Activated CD4-positive, alpha-beta T cell treated with anti-CD3 and anti-CD28 coated beads, Interleukin-2, amount 50 U/mL, for 48 hours (primary cell): ENCODE measurements around the gene TGFBI.
A peak's percentile ranks its signal among the peaks of the same experiment; 100 is the strongest.

ENCODE experiments used
- DNase-seq, 2 experiments: peaks; one replicate each; pipeline ENCODE4 v3.0.0-alpha.2; 2020

Gene TGFBI

DNA sequence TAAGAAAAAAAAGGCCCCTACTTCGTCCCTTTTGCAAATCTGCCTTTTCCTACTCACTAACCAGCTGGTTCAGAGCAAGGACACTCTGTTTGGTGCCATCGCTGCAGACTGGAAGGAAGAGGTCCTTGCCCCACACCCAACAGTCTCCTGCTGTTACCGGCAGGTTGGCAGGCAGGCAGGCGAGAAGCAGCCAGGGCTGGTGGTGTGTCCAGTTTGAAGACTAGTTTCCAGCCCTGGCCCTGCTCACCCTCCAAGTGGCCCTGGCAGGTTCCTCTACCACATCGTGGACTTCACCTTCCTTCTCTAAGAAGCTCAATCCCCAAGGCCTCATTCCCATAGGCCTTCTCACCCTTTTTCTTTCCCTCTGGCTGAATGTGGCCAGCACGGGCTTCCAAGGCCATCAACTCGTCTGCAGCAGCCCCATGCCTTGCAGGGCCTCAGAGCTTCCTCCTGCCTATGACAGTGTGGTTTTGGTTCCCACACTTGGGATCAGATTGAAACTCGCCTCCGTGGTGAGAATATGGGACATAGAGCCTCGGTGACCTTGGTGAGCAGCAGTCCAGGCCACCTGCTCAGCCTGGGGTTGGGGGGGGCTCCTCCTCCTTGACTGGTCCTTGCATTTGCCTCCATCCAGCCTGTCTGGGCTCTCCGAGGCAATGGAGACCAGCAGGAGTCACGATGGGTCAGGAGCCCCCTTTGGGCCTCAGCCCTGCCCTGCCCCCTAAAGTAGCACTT, 22.9 kb downstream of the TGFBI start:
- no peak for DNase-seq

- no peak for DNase-seq
Measured at GRCh38 chr5:136052692-136053335, 24.0 kb downstream of the TGFBI start.

DNA sequence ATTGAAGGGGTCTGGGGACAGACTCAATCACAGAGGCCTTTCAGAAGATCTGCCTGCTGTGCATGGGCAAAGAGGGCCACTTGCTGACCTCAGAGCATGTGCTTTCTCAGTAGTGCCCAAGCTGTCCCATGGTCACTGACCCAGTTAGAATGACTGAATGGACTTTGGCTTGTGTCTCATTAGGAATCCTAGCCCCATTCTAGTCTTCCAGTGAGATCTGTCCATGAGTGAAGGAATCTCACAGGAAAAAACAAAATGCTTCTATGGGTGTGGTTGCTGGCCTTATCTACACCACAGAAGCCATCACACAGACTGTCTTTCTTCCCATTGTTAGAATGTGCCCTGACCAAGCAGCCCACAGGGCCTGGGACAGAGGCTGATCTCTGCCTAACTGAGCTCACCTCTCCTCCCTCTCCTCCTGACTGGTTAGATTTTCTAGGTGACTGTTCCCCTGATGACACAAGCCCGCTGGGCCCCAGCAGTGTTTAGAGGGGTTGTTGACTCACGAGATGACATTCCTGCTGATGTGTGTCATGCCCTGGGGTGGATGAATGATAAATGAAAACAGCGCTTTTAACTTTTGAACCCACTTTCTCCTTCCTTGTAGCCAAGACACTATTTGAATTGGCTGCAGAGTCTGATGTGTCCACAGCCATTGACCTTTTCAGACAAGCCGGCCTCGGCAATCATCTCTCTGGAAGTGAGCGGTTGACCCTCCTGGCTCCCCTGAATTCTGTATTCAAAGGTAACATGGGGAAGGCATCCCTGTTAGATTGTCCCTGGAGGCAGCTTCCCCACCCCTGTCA, 24.8 kb downstream of the TGFBI start:
- no peak for DNase-seq

DNA sequence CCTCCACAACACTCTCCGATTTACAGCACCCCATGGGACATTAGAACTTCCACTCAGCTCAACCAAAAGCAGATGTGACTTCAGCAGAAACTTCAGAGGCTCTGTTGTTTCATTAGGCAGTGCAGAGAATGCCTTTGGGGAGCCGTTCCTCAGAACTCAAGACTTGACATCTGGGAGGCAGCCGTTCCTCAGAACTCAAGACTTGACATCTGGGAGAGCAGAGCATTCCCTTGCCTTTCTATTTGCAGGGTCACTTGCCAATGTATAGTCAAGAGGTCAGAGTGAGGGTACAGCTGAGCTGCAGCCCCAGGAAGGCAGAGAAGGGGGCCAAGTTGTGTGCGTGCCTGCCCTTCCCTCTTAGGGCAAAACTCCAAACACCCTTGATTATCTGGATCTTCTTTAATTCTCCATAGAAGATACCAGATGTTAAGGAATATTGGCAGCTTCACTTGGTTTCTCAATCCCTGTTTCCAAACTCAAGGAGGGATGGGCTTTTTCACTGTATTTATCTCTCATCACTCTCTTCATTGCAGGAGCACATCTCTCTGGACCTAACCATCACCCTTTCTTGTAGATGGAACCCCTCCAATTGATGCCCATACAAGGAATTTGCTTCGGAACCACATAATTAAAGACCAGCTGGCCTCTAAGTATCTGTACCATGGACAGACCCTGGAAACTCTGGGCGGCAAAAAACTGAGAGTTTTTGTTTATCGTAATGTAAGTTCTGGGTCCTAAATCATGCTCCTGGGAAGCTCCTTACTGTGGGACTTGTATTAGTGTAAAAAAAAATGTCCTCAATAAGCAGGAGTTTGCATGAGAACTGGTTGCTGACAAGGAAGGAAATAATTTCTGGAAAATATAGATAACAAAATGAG, 25.6 kb downstream of the TGFBI start:
- DNase-seq, result no peak

DNA sequence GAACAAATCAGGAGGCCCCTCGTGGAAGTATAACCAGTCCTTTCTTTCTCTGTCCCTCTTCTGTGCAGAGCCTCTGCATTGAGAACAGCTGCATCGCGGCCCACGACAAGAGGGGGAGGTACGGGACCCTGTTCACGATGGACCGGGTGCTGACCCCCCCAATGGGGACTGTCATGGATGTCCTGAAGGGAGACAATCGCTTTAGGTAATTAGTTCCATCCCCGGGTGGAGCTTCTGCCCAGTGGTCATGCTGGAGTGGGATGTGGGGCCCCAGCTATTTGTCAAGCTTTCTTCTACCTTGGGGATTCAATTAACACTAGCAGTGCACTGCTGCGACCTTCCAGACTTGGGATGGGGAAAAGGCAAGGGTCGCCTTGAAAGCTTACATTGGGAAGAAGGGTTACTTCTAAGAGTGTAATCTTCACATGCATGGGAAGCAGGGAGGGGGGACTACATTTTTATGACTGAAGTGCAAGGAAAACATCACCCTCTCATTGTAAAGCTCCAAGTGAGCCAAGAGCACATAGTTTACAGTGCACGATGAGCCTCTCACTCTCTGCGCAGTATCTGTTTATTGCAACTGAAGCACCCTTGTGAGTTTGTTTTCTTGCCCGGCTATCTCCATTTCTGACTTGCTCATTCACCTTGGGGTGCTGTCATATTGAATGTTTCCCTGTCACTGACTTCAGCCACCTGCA, 27.0 kb downstream of the TGFBI start:
- no peak for DNase-seq

GRCh38 chr5:136056336-136056735, 27.5 kb downstream of the TGFBI start:
- no peak for DNase-seq

GRCh38 chr5:136056771-136057335, 28.1 kb downstream of the TGFBI start:
- DNase-seq, result no peak

DNA sequence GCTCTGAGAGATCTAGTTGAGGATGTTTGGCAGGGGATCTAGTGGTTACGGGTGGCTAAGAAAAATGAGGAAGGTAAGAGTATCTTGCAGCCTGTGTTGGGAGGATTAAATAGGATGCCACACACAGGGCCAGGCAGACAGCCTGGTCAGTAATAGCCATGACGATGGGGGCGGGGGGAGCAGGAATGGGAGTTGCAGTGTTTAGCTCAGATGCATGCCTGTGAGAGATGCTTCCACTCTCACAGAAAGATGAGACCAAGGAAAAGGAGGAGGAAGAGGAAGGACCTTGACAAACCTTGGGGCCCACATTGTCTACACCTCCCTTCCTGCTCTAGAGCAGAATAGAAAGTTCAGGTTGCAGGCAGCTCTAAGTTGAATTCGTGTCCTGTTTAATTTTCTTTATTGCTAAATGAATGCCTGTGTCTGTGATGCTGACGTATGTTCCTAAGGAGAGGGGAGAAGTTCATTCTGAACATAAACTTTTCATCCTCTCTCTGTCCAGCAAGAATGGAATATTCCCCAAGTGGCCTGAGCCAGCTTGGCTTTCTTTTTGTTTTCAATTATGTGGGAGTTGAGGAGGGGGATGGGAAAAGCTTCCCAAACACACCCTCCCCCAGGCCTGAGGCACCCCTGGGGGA, 28.7 kb downstream of the TGFBI start:
- no peak for DNase-seq

- DNase-seq, result no peak
Measured at GRCh38 chr5:136058039-136058971, 29.5 kb downstream of the TGFBI start.

DNA sequence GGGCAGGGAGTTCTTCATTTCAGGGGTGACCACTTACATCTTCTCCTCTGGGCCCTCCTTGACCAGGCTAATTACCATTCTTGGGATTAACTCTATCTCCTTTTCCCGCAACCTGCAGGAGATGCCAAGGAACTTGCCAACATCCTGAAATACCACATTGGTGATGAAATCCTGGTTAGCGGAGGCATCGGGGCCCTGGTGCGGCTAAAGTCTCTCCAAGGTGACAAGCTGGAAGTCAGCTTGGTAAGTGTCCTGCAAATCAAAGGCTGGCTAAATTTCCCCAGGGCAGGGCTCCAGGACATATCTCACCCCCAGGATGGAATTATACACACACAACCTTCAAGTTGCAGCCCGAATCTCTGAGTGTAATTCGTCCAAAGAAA, 30.2 kb downstream of the TGFBI start:
- no peak for DNase-seq

- no peak for DNase-seq
Measured at GRCh38 chr5:136060963-136061362, 32.2 kb downstream of the TGFBI start.

DNA sequence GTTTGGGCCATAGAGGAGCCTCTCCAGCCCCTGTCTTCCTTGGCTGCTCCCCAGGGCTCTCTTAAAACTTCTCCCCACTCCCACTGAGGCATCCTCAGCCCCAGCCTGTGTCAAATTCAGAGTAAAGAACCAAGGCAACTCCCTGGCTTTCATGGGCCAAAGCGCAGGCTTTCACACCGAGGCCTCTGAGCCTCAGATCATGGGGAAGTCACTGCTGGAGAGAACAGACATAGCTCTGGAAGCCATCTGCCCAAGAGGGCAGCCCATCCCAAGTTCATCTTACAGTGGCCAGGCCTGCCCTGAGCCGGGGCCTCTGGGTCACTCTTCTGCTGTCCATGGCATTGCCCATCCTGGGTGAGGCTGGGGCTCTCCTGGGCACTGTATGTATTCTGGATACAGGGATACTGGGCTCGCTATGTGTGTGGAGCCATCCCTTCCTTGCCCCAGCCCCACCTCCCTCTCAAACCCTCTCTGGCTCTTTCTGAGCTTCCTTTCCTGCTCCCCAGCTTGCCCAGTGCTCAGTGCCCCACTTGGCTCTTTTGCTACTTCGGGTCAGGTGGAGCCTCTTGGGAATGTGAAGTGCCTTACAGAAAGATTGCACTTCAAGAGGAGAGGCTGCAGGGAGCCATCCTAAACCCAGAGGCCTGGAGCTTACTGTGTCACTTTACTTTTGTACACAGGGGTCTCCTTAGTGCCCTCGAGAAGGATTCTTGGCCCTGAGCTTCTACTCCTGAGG, 33.0 kb downstream of the TGFBI start:
- DNase-seq, result no peak

- DNase-seq, result peak in 1 of 2 experiments; percentile 20
Measured at GRCh38 chr5:136062366-136063274, 33.8 kb downstream of the TGFBI start.

GRCh38 chr5:136063778-136064465, 35.1 kb downstream of the TGFBI start:
- no peak for DNase-seq

DNA sequence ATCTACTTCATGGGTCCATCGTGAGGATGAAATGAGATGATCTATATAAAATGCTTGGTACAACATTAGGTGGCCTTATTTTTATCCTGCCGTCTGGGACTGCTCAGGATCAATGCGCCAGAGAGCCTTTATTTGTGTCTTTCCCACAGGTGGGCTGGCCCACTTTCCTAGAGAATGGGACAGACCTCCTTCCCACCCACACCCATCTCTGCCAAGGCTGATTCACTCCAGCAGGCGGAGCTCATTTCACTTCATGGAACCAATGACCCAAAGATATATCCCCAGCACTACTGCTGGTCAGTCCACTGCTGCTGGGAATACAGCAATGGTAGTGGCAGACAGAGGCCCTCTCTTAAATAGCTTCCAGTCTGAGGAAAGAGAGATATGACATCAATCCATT, 35.7 kb downstream of the TGFBI start:
- DNase-seq, result no peak

DNA sequence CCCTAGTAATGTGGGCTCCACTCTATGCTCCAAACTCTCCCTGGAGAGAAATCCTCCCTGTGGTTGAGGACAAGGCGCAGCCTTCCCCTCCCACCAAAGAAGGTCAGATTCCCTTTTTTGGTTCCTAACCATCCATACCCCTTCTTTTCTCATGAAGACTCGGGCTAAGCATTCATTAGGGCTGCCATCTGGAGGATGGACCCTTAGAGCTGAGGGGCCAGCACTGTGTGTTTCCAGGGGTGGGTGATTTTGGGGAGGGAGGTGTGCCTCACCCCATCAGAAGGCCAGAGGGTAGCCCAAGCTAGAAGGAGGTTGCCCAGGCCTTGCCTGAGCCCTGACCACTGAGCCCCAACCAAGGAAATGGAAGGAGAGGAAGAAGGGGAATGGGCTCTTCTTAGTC, 36.8 kb downstream of the TGFBI start:
- no peak for DNase-seq

GRCh38 chr5:136066661-136067271, 38.0 kb downstream of the TGFBI start:
- no peak for DNase-seq
